Measurements from ENCODE around the gene ERG.

ERG gene

GRCh38 chr21:38380481-38381137 lies 117.7 kb downstream of the ERG start:
- Histone ChIP-seq H3K27me3 (ENCODE audit: control insufficient read depth in 3 of 3, insufficient read depth in 3 of 3, low read depth in 1 of 3, low read length in 3 of 3) (no peaks in the 10 kb centered on the region), H3K27ac (replicated peaks; ENCODE audit: low read length) (no peak overlapping the region), H2AFZ (ENCODE audit: low read length) (no peak overlapping the region), H3K4me3 (ENCODE audit: low read length in 2 of 2) (no peak overlapping the region), H2BK120ac (ENCODE audit: low read depth, low read length) (no peak overlapping the region), H4K91ac (ENCODE audit: low read depth, low read length, poor library complexity) (no peak overlapping the region), H3K14ac (ENCODE audit: low read length) (no peak overlapping the region), H3K36me3 (replicated peaks in 1 of 2; ENCODE audit: control insufficient read depth in 2 of 2, insufficient read depth in 2 of 2, low read length in 2 of 2) (no peaks in the 10 kb centered on the region), H3K4ac (ENCODE audit: low read length) (no peak overlapping the region), H3K79me1 (ENCODE audit: low read depth, low read length) (no peaks in the 10 kb centered on the region), H3K4me1 (ENCODE audit: control insufficient read depth in 2 of 2, insufficient read depth in 1 of 2, low read depth in 1 of 2, low read length in 2 of 2) (no peaks in the 10 kb centered on the region), H2BK5ac (ENCODE audit: low read length) (no peak overlapping the region), H3K9ac (ENCODE audit: low read depth, low read length, poor library complexity) (no peak overlapping the region), H3K18ac (ENCODE audit: low read length) (no peak overlapping the region), H3K4me2 (ENCODE audit: insufficient read depth, low read length, poor library complexity, severe bottlenecking) (no peak overlapping the region), H3K23ac (ENCODE audit: low read depth, low read length, poor library complexity) (no peak overlapping the region), H2AK5ac (ENCODE audit: low read depth, low read length) (no peak overlapping the region), H2BK12ac (ENCODE audit: low read length) (no peak overlapping the region), H2BK15ac (ENCODE audit: low read length) (no peak overlapping the region), H4K8ac (ENCODE audit: low read depth, low read length) (no peak overlapping the region), H3K9me3 (replicated peaks in 1 of 2; ENCODE audit: control insufficient read depth in 2 of 2, insufficient read depth in 1 of 2, low read depth in 1 of 2, low read length in 2 of 2) (no peaks in the 10 kb centered on the region)
- WGBS, 2 donors (ENCODE audit: extremely low coverage in 2 of 2, insufficient read length in 2 of 2, insufficient replicate concordance in 1 of 2), result no CpG with 5 or more reads among the region's 5 CpGs
- no peak for DNase-seq (ENCODE audit: low spot score)

DNA sequence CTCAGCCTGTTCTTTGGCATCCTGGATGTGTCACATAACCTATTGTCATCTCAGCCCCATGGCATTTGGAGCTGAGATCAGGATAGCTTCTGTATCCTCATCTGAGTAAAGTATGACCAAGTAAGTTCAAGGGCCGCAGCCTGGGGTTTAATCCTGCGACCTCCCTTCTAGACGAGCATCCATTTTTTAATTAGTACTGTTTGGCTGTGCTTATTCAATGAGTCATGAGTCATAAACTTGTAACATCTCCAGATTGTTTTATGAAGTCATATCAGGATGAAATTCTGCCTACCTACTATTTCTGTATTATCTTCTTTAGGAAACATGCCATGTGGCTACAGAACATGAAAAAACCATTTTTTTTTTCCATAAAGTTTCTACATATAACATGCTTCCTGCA lies 119.1 kb downstream of the ERG start:
- Histone ChIP-seq H3K36me3 (replicated peaks in 1 of 2; ENCODE audit: control insufficient read depth in 2 of 2, insufficient read depth in 2 of 2, low read length in 2 of 2) (no peaks in the 10 kb centered on the region), H3K23ac (ENCODE audit: low read depth, low read length, poor library complexity) (no peak overlapping the region), H3K4me2 (ENCODE audit: insufficient read depth, low read length, poor library complexity, severe bottlenecking) (no peak overlapping the region), H3K27ac (replicated peaks; ENCODE audit: low read length) (no peak overlapping the region), H3K4ac (ENCODE audit: low read length) (no peak overlapping the region), H2BK12ac (ENCODE audit: low read length) (no peak overlapping the region), H2BK120ac (ENCODE audit: low read depth, low read length) (no peak overlapping the region), H3K27me3 (ENCODE audit: control insufficient read depth in 3 of 3, insufficient read depth in 3 of 3, low read depth in 1 of 3, low read length in 3 of 3) (no peaks in the 10 kb centered on the region), H3K9ac (ENCODE audit: low read depth, low read length, poor library complexity) (no peak overlapping the region), H3K4me1 (ENCODE audit: control insufficient read depth in 2 of 2, insufficient read depth in 1 of 2, low read depth in 1 of 2, low read length in 2 of 2) (no peaks in the 10 kb centered on the region), H3K4me3 (ENCODE audit: low read length in 2 of 2) (no peak overlapping the region), H2AFZ (ENCODE audit: low read length) (no peak overlapping the region), H3K14ac (ENCODE audit: low read length) (no peak overlapping the region), H4K8ac (ENCODE audit: low read depth, low read length) (no peak overlapping the region), H3K9me3 (replicated peaks in 1 of 2; ENCODE audit: control insufficient read depth in 2 of 2, insufficient read depth in 1 of 2, low read depth in 1 of 2, low read length in 2 of 2) (no peaks in the 10 kb centered on the region), H2AK5ac (ENCODE audit: low read depth, low read length) (no peak overlapping the region), H3K79me1 (ENCODE audit: low read depth, low read length) (no peaks in the 10 kb centered on the region), H2BK15ac (ENCODE audit: low read length) (no peak overlapping the region), H3K18ac (ENCODE audit: low read length) (no peak overlapping the region), H2BK5ac (ENCODE audit: low read length) (no peak overlapping the region), H4K91ac (ENCODE audit: low read depth, low read length, poor library complexity) (no peak overlapping the region)
- DNase-seq (ENCODE audit: low spot score), result no peak
- no CpG with 5 or more reads among the region's 3 CpGs for WGBS, 2 donors (ENCODE audit: extremely low coverage in 2 of 2, insufficient read length in 2 of 2, insufficient replicate concordance in 1 of 2)

GRCh38 chr21:38377165-38378088 lies 120.8 kb downstream of the ERG start:
- Histone ChIP-seq H2BK12ac (ENCODE audit: low read length) (no peak overlapping the region), H3K4ac (ENCODE audit: low read length) (no peak overlapping the region), H3K4me3 (ENCODE audit: low read length in 2 of 2) (no peak overlapping the region), H3K23ac (ENCODE audit: low read depth, low read length, poor library complexity) (no peak overlapping the region), H2BK5ac (ENCODE audit: low read length) (no peak overlapping the region), H4K91ac (ENCODE audit: low read depth, low read length, poor library complexity) (no peak overlapping the region), H3K79me1 (ENCODE audit: low read depth, low read length) (no peaks in the 10 kb centered on the region), H3K27me3 (ENCODE audit: control insufficient read depth in 3 of 3, insufficient read depth in 3 of 3, low read depth in 1 of 3, low read length in 3 of 3) (no peaks in the 10 kb centered on the region), H2AK5ac (ENCODE audit: low read depth, low read length) (no peak overlapping the region), H3K18ac (ENCODE audit: low read length) (no peak overlapping the region), H3K4me2 (ENCODE audit: insufficient read depth, low read length, poor library complexity, severe bottlenecking) (no peak overlapping the region), H2BK15ac (ENCODE audit: low read length) (no peak overlapping the region), H3K14ac (ENCODE audit: low read length) (no peak overlapping the region), H3K4me1 (ENCODE audit: control insufficient read depth in 2 of 2, insufficient read depth in 1 of 2, low read depth in 1 of 2, low read length in 2 of 2) (no peaks in the 10 kb centered on the region), H3K36me3 (replicated peaks in 1 of 2; ENCODE audit: control insufficient read depth in 2 of 2, insufficient read depth in 2 of 2, low read length in 2 of 2) (no peaks in the 10 kb centered on the region), H3K9ac (ENCODE audit: low read depth, low read length, poor library complexity) (no peak overlapping the region), H3K9me3 (replicated peaks in 1 of 2; ENCODE audit: control insufficient read depth in 2 of 2, insufficient read depth in 1 of 2, low read depth in 1 of 2, low read length in 2 of 2) (peaks cover 0 to 1% of the 10 kb centered on the region in 2 donors), H3K27ac (replicated peaks; ENCODE audit: low read length) (no peak overlapping the region), H4K8ac (ENCODE audit: low read depth, low read length) (no peak overlapping the region), H2AFZ (ENCODE audit: low read length) (no peak overlapping the region), H2BK120ac (ENCODE audit: low read depth, low read length) (no peak overlapping the region)
- DNase-seq (ENCODE audit: low spot score), result no peak
- WGBS, 2 donors (ENCODE audit: extremely low coverage in 2 of 2, insufficient read length in 2 of 2, insufficient replicate concordance in 1 of 2), result no CpG with 5 or more reads among the region's 5 CpGs

DNA sequence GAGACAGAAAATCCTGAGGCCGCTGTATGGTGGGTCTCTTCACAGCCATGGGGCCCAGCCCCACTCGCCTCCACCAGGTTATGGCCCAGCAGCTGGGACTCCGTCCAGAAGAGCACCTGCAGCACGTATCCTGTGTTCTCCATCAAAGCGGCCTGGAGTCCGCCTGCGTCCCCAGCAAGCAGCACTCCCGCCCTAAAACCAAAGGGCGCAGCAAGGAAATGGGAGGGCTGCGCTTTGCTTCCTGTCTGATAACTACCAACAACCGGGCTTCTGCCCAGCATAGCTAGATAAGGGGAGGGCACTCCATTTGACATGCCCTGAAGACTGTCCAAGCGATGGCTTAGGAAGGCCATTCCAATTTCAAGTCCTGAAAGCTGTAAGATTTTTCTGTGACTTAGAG lies 121.6 kb downstream of the ERG start:
- Histone ChIP-seq H2BK120ac (ENCODE audit: low read depth, low read length) (no peak overlapping the region), H2BK12ac (ENCODE audit: low read length) (no peak overlapping the region)

More for the DNA sequence above, 121.6 kb downstream of the ERG start:
- no peak overlapping the region for H3K4me3 ChIP-seq (ENCODE audit: low read length in 2 of 2)
- H2AK5ac ChIP-seq (ENCODE audit: low read depth, low read length), result no peak overlapping the region
- no peak overlapping the region for H3K27ac ChIP-seq (replicated peaks; ENCODE audit: low read length)
- no CpG with 5 or more reads among the region's 12 CpGs for WGBS, 2 donors (ENCODE audit: extremely low coverage in 2 of 2, insufficient read length in 2 of 2, insufficient replicate concordance in 1 of 2)
- H3K14ac ChIP-seq (ENCODE audit: low read length), result no peak overlapping the region
- no peak overlapping the region for H3K18ac ChIP-seq (ENCODE audit: low read length)
- no peak overlapping the region for H3K4me2 ChIP-seq (ENCODE audit: insufficient read depth, low read length, poor library complexity, severe bottlenecking)
- H4K91ac ChIP-seq (ENCODE audit: low read depth, low read length, poor library complexity), result no peak overlapping the region
- no peak overlapping the region for H4K8ac ChIP-seq (ENCODE audit: low read depth, low read length)
- DNase-seq (ENCODE audit: low spot score), result no peak
- no peak overlapping the region for H3K9ac ChIP-seq (ENCODE audit: low read depth, low read length, poor library complexity)
- H2BK15ac ChIP-seq (ENCODE audit: low read length), result no peak overlapping the region
- no peak overlapping the region for H3K23ac ChIP-seq (ENCODE audit: low read depth, low read length, poor library complexity)
- H2BK5ac ChIP-seq (ENCODE audit: low read length), result no peak overlapping the region
- no peaks in the 10 kb centered on the region for H3K79me1 ChIP-seq (ENCODE audit: low read depth, low read length)
- H3K36me3 ChIP-seq (replicated peaks in 1 of 2; ENCODE audit: control insufficient read depth in 2 of 2, insufficient read depth in 2 of 2, low read length in 2 of 2), result no peaks in the 10 kb centered on the region
- no peaks in the 10 kb centered on the region for H3K27me3 ChIP-seq (ENCODE audit: control insufficient read depth in 3 of 3, insufficient read depth in 3 of 3, low read depth in 1 of 3, low read length in 3 of 3)
- H3K9me3 ChIP-seq (replicated peaks in 1 of 2; ENCODE audit: control insufficient read depth in 2 of 2, insufficient read depth in 1 of 2, low read depth in 1 of 2, low read length in 2 of 2), result peaks cover 0 to 1% of the 10 kb centered on the region in 2 donors
- no peak overlapping the region for H3K4ac ChIP-seq (ENCODE audit: low read length)
- H3K4me1 ChIP-seq (ENCODE audit: control insufficient read depth in 2 of 2, insufficient read depth in 1 of 2, low read depth in 1 of 2, low read length in 2 of 2), result no peaks in the 10 kb centered on the region
- H2AFZ ChIP-seq (ENCODE audit: low read length), result no peak overlapping the region
